Mammary epithelial cell (primary cell): ENCODE data around the gene PRR7.

ENCODE experiments used
- EZH2 ChIP-seq: IDR thresholded peaks from 2 replicates; pipeline ENCODE4 v1.6.1; 2012; ENCODE audit warnings: low read length, inconsistent platforms, borderline replicate concordance
- TF ChIP-seq, protein P1 (sequence below), 2 donors: IDR thresholded peaks in 1 of 2; conservative IDR thresholded peaks in 1 of 2; 2 replicates each; pipeline ENCODE4 v1.5.1; 2011 to 2012; ENCODE audit warnings: inconsistent platforms in 2 of 2, low read length in 2 of 2, mild to moderate bottlenecking in 2 of 2, control low read depth in 1 of 2, low read depth in 1 of 2; ENCODE audit not compliant: insufficient read depth in 1 of 2; ENCODE audit errors: extremely low read depth in 1 of 2

GRCh38 chr5:177443144-177443983, 3.2 kb upstream of the PRR7 start:
- no peak for TF ChIP-seq EZH2
- TF ChIP-seq, protein P1, sequence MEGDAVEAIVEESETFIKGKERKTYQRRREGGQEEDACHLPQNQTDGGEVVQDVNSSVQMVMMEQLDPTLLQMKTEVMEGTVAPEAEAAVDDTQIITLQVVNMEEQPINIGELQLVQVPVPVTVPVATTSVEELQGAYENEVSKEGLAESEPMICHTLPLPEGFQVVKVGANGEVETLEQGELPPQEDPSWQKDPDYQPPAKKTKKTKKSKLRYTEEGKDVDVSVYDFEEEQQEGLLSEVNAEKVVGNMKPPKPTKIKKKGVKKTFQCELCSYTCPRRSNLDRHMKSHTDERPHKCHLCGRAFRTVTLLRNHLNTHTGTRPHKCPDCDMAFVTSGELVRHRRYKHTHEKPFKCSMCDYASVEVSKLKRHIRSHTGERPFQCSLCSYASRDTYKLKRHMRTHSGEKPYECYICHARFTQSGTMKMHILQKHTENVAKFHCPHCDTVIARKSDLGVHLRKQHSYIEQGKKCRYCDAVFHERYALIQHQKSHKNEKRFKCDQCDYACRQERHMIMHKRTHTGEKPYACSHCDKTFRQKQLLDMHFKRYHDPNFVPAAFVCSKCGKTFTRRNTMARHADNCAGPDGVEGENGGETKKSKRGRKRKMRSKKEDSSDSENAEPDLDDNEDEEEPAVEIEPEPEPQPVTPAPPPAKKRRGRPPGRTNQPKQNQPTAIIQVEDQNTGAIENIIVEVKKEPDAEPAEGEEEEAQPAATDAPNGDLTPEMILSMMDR (conservative IDR thresholded peaks at IDR 0.05 in 1 of 2, IDR thresholded peaks at IDR 0.05 in 1 of 2; ENCODE audit: extremely low read depth in 1 of 2, insufficient read depth in 1 of 2, low read depth in 1 of 2, low read length in 2 of 2): no peak
